ENCODE data around the gene PHLDB2.

DNA sequence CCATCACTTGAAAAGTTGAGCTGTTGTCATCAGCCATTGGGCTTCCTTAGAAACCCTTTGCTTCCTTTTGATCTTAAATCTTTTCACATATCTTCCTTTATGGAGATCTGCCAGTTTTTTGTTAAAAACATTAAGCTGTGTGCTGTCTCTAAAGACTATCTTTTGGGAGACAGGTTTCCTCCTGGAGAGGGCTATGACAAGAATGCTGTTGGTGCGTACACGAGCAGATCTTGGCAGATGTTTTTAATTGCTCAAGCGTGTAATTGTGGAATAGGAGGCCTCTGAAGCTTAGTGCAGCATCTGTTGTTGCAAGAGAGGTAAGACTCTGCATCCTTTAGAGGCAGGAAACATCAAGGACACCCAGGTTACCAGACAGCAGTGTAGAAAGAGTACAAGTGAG lies 56.8 kb downstream of the PHLDB2 start:
- TF ChIP-seq, protein P1, sequence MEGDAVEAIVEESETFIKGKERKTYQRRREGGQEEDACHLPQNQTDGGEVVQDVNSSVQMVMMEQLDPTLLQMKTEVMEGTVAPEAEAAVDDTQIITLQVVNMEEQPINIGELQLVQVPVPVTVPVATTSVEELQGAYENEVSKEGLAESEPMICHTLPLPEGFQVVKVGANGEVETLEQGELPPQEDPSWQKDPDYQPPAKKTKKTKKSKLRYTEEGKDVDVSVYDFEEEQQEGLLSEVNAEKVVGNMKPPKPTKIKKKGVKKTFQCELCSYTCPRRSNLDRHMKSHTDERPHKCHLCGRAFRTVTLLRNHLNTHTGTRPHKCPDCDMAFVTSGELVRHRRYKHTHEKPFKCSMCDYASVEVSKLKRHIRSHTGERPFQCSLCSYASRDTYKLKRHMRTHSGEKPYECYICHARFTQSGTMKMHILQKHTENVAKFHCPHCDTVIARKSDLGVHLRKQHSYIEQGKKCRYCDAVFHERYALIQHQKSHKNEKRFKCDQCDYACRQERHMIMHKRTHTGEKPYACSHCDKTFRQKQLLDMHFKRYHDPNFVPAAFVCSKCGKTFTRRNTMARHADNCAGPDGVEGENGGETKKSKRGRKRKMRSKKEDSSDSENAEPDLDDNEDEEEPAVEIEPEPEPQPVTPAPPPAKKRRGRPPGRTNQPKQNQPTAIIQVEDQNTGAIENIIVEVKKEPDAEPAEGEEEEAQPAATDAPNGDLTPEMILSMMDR (IDR thresholded peaks at IDR 0.05) = no peak
- TF ChIP-seq POLR2A (IDR thresholded peaks at IDR 0.05) = no peak

Data from uterus (tissue), 2 donors.